Liver (tissue), 9 donors: ENCODE measurements around the gene LSM14B. TPM values are rescaled to one million over a fixed set of nuclear protein-coding genes. Genes with fewer than 3 reads are reported as not detected.

Source experiments
- DNase-seq: peaks from one replicate; pipeline ENCODE4 v3.0.0-alpha.2; 2017; ENCODE audit warnings: low spot score
- H3K27ac ChIP-seq, 2 donors: one replicate each; pipeline ENCODE4 v1.7.0; 2013; ENCODE audit warnings: inconsistent platforms in 2 of 2, low read length in 2 of 2, control low read depth in 1 of 2, low read depth in 1 of 2, mild to moderate bottlenecking in 1 of 2
- H3K27me3 ChIP-seq, 4 donors: one replicate each; pipeline versions ENCODE4 v1.6.1 to v1.7.0; 2013; ENCODE audit warnings: low read length in 3 of 4, inconsistent platforms in 1 of 4, mild to moderate bottlenecking in 1 of 4, moderate library complexity in 1 of 4; ENCODE audit not compliant: control insufficient read depth in 4 of 4, insufficient read depth in 4 of 4
- H3K36me3 ChIP-seq, 4 donors: one replicate each; pipeline versions ENCODE4 v1.6.1 to v1.7.0; 2013; ENCODE audit warnings: low read length in 3 of 4, mild to moderate bottlenecking in 3 of 4, low read depth in 1 of 4, moderate library complexity in 1 of 4; ENCODE audit not compliant: control insufficient read depth in 4 of 4, insufficient read depth in 3 of 4
- H3K4me1 ChIP-seq, 4 donors: one replicate each; pipeline versions ENCODE4 v1.6.1 to v1.7.0; 2013; ENCODE audit warnings: low read length in 3 of 4, mild to moderate bottlenecking in 3 of 4, moderate library complexity in 1 of 4; ENCODE audit not compliant: control insufficient read depth in 4 of 4, insufficient read depth in 4 of 4
- H3K4me3 ChIP-seq, 3 donors: one replicate each; pipeline versions ENCODE4 v1.6.1 to v1.7.0; 2013; ENCODE audit warnings: low read length in 3 of 3, control low read depth in 1 of 3, low read depth in 1 of 3, mild to moderate bottlenecking in 1 of 3
- H3K9ac ChIP-seq, 2 donors: one replicate each; pipeline ENCODE4 v1.7.0; 2013; ENCODE audit warnings: low read length in 2 of 2, mild to moderate bottlenecking in 2 of 2, moderate library complexity in 2 of 2, control low read depth in 1 of 2, low read depth in 1 of 2
- H3K9me3 ChIP-seq, 4 donors: one replicate each; pipeline versions ENCODE4 v1.6.1 to v1.7.0; 2013; ENCODE audit warnings: low read length in 3 of 4; ENCODE audit not compliant: control insufficient read depth in 4 of 4
- EGR1 ChIP-seq, 2 donors: IDR thresholded peaks; 2 replicates each; pipeline ENCODE4 v1.6.1; 2016 to 2018; ENCODE audit warnings: antibody characterized with exemption in 2 of 2, low read depth in 2 of 2
- GABPA ChIP-seq, 2 donors: IDR thresholded peaks in 1 of 2; conservative IDR thresholded peaks in 1 of 2; 2 replicates each; pipeline ENCODE4 v1.6.1; 2016; ENCODE audit warnings: antibody characterized with exemption in 2 of 2, mild to moderate bottlenecking in 1 of 2, moderate library complexity in 1 of 2
- HNF4A ChIP-seq, 2 donors: conservative IDR thresholded peaks; 2 replicates each; pipeline ENCODE4 v1.6.1; 2016; ENCODE audit warnings: antibody characterized with exemption in 2 of 2, mild to moderate bottlenecking in 2 of 2
- HNF4G ChIP-seq: IDR thresholded peaks from 2 replicates; pipeline ENCODE4 v1.6.1; 2016; ENCODE audit warnings: antibody characterized with exemption
- NR2F2 ChIP-seq: IDR thresholded peaks from 2 replicates; pipeline ENCODE4 v1.6.1; 2016; ENCODE audit warnings: antibody characterized with exemption
- RAD21 ChIP-seq, 2 donors: IDR thresholded peaks; 2 replicates each; pipeline ENCODE4 v1.6.1; 2016; ENCODE audit warnings: antibody characterized with exemption in 2 of 2, mild to moderate bottlenecking in 2 of 2
- RXRA ChIP-seq, 2 donors: IDR thresholded peaks; 2 replicates each; pipeline ENCODE4 v1.6.1; 2017 to 2018; ENCODE audit warnings: antibody characterized with exemption in 2 of 2, mild to moderate bottlenecking in 1 of 2
- SP1 ChIP-seq: IDR thresholded peaks from 2 replicates; pipeline ENCODE4 v1.6.1; 2018; ENCODE audit warnings: antibody characterized with exemption, mild to moderate bottlenecking
- TAF1 ChIP-seq: conservative IDR thresholded peaks from 2 replicates; pipeline ENCODE4 v1.6.1; 2016; ENCODE audit warnings: antibody characterized with exemption, mild to moderate bottlenecking
- YY1 ChIP-seq: IDR thresholded peaks from 2 replicates; pipeline ENCODE4 v1.6.1; 2016; ENCODE audit warnings: antibody characterized with exemption, mild to moderate bottlenecking
- WGBS: extraction: QIAGEN DNeasy Blood & Tissue Kit; methylation state at CpG from one replicate; pipeline ENCODE4 v1.1.7; 2013; 5-methylcytosine and 5-hydroxymethylcytosine counted together
- polyA plus RNA-seq, 2 donors: library from polyadenylated mRNA; stranded (reverse) in 1 of 2; unstranded in 1 of 2; fragments of 200-250 nt in 1 of 2; fragments of >200 nt in 1 of 2; fragmentation: Nextera tagmentation in 1 of 2; extraction: Ambion mirVana in 1 of 2; gene quantifications; one replicate each; pipeline versions ENCODE4 v1.2.1 to v1.2.3, GENCODE V29; 2013 to 2015
- total RNA-seq, 2 donors: library from RNA; depleted of rRNA; stranded (reverse); fragments of >200 nt; gene quantifications; one replicate each; pipeline ENCODE4 v1.2.3, GENCODE V29; 2014
- TF ChIP-seq, protein P1 (sequence below): IDR thresholded peaks from 2 replicates; pipeline ENCODE4 v1.6.1; 2016; ENCODE audit warnings: antibody characterized with exemption, mild to moderate bottlenecking
- TF ChIP-seq, protein P2 (sequence below): IDR thresholded peaks from 2 replicates; pipeline ENCODE4 v1.6.1; 2016; ENCODE audit warnings: antibody characterized with exemption
- TF ChIP-seq, protein P3 (sequence below): IDR thresholded peaks from 2 replicates; pipeline ENCODE4 v1.6.1; 2016; ENCODE audit warnings: antibody characterized with exemption
- donor health status: healthy.
- donor health status: healthy.
- donor health status: healthy.
- donor health status: healthy.
- donor health status: healthy.

Gene LSM14B
- total and polyA plus RNA-seq, 4 donors, result 0.99 to 15.9 (median 13.3) TPM

DNA sequence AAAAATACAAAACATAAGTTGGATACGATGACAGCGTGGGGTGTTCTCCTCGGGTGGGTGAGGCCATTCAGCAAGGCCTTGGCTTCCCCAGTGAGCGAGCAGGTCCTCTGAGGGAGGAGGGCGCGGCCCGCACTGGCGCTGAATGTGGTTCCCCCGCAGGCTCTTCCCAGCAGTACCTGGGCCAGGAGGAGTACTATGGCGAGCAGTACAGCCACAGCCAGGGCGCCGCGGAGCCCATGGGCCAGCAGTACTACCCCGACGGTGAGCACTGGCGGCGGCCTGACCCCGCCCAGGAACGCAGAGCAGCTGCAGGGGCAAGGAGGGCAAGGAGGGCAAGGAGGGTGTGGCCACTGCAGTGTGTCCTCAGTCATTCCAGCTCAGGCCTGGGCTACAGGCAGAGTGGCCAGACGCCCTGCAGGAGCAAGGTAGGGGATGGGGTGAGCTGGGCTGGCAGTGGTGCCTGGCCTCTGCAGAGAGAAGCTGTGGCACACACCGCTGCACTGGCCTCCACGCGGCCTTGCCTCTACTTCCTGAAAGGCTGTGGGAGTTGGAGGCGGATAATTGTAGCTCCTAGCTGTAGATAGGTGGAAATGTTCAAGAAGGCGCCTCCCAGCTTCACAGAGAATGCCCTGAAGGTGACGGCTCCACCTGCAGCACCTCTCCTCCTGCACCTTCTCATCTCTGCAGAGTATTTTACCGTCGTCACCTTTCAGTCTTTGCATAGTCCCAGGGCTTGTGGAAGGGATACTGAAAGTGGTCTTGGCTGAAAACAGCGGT is 41.9 kb downstream of the LSM14B start:
- H3K27me3 ChIP-seq, result no peaks in the 10 kb centered on the region
- no peaks in the 10 kb centered on the region for H3K9me3 ChIP-seq
- no peak overlapping the region for H3K27ac ChIP-seq
- TF ChIP-seq TAF1 (no peak), GABPA (IDR thresholded peaks at IDR 0.05 in 1 of 2, conservative IDR thresholded peaks at IDR 0.05 in 1 of 2) (no peak), SP1 (no peak), NR2F2 (no peak), EGR1 (IDR thresholded peaks at IDR 0.05; ENCODE audit: low read depth in 2 of 2) (no peak)
- TF ChIP-seq, protein P1, sequence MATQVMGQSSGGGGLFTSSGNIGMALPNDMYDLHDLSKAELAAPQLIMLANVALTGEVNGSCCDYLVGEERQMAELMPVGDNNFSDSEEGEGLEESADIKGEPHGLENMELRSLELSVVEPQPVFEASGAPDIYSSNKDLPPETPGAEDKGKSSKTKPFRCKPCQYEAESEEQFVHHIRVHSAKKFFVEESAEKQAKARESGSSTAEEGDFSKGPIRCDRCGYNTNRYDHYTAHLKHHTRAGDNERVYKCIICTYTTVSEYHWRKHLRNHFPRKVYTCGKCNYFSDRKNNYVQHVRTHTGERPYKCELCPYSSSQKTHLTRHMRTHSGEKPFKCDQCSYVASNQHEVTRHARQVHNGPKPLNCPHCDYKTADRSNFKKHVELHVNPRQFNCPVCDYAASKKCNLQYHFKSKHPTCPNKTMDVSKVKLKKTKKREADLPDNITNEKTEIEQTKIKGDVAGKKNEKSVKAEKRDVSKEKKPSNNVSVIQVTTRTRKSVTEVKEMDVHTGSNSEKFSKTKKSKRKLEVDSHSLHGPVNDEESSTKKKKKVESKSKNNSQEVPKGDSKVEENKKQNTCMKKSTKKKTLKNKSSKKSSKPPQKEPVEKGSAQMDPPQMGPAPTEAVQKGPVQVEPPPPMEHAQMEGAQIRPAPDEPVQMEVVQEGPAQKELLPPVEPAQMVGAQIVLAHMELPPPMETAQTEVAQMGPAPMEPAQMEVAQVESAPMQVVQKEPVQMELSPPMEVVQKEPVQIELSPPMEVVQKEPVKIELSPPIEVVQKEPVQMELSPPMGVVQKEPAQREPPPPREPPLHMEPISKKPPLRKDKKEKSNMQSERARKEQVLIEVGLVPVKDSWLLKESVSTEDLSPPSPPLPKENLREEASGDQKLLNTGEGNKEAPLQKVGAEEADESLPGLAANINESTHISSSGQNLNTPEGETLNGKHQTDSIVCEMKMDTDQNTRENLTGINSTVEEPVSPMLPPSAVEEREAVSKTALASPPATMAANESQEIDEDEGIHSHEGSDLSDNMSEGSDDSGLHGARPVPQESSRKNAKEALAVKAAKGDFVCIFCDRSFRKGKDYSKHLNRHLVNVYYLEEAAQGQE, result no peak
- TF ChIP-seq, protein P2, sequence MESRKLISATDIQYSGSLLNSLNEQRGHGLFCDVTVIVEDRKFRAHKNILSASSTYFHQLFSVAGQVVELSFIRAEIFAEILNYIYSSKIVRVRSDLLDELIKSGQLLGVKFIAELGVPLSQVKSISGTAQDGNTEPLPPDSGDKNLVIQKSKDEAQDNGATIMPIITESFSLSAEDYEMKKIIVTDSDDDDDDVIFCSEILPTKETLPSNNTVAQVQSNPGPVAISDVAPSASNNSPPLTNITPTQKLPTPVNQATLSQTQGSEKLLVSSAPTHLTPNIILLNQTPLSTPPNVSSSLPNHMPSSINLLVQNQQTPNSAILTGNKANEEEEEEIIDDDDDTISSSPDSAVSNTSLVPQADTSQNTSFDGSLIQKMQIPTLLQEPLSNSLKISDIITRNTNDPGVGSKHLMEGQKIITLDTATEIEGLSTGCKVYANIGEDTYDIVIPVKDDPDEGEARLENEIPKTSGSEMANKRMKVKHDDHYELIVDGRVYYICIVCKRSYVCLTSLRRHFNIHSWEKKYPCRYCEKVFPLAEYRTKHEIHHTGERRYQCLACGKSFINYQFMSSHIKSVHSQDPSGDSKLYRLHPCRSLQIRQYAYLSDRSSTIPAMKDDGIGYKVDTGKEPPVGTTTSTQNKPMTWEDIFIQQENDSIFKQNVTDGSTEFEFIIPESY, result no peak
- no peak for DNase-seq
- H3K36me3 ChIP-seq, result peaks cover 22 to 67% (median 28%) of the 10 kb centered on the region in 4 donors
- no peak overlapping the region for H3K4me3 ChIP-seq
- no peak overlapping the region for H3K9ac ChIP-seq
- no peaks in the 10 kb centered on the region for H3K4me1 ChIP-seq
- 95% methylated on average over 29 of the region's 29 CpGs for WGBS

DNA sequence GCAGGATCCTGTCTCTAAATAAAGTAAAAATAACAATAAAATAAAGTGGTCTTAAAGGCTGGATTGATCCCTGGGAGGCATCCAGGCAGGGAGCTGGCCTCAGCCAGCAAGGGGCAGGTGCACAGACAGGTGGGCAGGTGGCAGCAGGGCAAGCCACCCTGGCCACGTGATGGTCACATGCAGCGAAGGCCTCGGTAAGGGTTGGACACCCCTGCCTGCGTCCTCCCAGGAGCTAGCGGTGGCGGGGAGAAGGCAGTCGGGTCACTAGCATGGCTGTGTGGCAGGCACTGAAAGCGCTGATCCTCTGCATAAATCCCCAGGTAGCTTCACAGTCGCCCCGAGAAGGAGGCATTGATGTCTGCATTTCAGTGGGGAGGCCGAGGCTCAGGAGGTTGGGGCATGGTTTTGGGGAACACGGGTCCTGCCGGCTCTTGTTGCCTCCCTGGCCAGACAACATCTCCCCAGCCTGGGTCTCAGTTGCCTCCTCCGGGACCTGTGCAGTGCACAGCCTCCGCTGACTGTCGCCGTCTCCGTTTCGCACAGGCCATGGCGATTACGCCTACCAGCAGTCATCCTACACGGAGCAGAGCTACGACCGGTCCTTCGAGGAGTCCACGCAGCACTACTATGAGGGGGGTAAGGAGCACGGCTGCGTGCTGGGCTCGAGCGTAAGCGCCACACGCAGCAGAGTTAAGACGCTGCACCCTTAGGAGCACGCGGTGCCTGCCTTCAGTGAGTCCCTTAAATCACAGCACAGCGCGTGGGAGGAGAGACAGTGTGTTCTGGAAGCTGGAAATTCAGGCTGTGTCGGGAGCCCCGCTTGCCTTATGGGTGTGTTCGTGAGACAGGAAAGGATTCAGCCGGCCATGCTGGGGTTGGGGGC is 42.8 kb downstream of the LSM14B start:
- Histone ChIP-seq H3K27ac (no peak overlapping the region), H3K27me3 (no peaks in the 10 kb centered on the region), H3K4me1 (no peaks in the 10 kb centered on the region), H3K9ac (no peak overlapping the region), H3K9me3 (no peaks in the 10 kb centered on the region), H3K4me3 (no peak overlapping the region), H3K36me3 (peaks cover 22 to 64% (median 28%) of the 10 kb centered on the region in 4 donors)
- no peak for DNase-seq
- WGBS, result 97% methylated on average over 41 of the region's 41 CpGs
- TF ChIP-seq, protein P3, sequence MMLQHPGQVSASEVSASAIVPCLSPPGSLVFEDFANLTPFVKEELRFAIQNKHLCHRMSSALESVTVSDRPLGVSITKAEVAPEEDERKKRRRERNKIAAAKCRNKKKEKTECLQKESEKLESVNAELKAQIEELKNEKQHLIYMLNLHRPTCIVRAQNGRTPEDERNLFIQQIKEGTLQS, result no peak
- TF ChIP-seq TAF1 (no peak), RAD21 (IDR thresholded peaks at IDR 0.05) (no peak), YY1 (no peak), GABPA (IDR thresholded peaks at IDR 0.05 in 1 of 2, conservative IDR thresholded peaks at IDR 0.05 in 1 of 2) (no peak), HNF4G (no peak), RXRA (IDR thresholded peaks at IDR 0.05) (no peak), HNF4A (conservative IDR thresholded peaks at IDR 0.05) (no peak)
- TF ChIP-seq, protein P1, result no peak
